ENCODE data around the gene ZSCAN29.
A peak's percentile ranks its signal among the peaks of the same experiment; 100 is the strongest.

The ZSCAN29 gene

GRCh38 chr15:43352693-43353382, 18.0 kb downstream of the ZSCAN29 start:
- DNase-seq (ENCODE audit: low read depth in 2 of 2, low spot score in 1 of 2): no peak

GRCh38 chr15:43347114-43347513, 23.7 kb downstream of the ZSCAN29 start:
- DNase-seq (ENCODE audit: low read depth in 2 of 2, low spot score in 1 of 2): no peak

- no peak for DNase-seq (ENCODE audit: low read depth in 2 of 2, low spot score in 1 of 2)
These were observed 24.5 kb downstream of the ZSCAN29 start for GRCh38 chr15:43346305-43346704.

- DNase-seq (ENCODE audit: low read depth in 2 of 2, low spot score in 1 of 2): no peak
These were observed 40.1 kb downstream of the ZSCAN29 start for GRCh38 chr15:43330780-43331087.

GRCh38 chr15:43329960-43330779, 40.7 kb downstream of the ZSCAN29 start, which contains the start of gene LCMT2:
Gene LCMT2 (minus strand): TSS chr15:43330573. CDS start chr15:43330489, 84 bp downstream.
- DNase-seq (ENCODE audit: low read depth in 2 of 2, low spot score in 1 of 2): peak; percentile 82

- DNase-seq (ENCODE audit: low read depth in 2 of 2, low spot score in 1 of 2): peak in 1 of 2 donors; percentile 6
These were observed 41.5 kb downstream of the ZSCAN29 start for GRCh38 chr15:43329217-43329959.

- no peak for DNase-seq (ENCODE audit: low read depth in 2 of 2, low spot score in 1 of 2)
These were observed 45.7 kb downstream of the ZSCAN29 start for GRCh38 chr15:43325039-43325684.

GRCh38 chr15:43318990-43319771, 51.7 kb downstream of the ZSCAN29 start:
- no peak for DNase-seq (ENCODE audit: low read depth in 2 of 2, low spot score in 1 of 2)

- no peak for DNase-seq (ENCODE audit: low read depth in 2 of 2, low spot score in 1 of 2)
These were observed 53.2 kb downstream of the ZSCAN29 start for GRCh38 chr15:43317566-43318184.

GRCh38 chr15:43316971-43317346, 53.9 kb downstream of the ZSCAN29 start:
- no peak for DNase-seq (ENCODE audit: low read depth in 2 of 2, low spot score in 1 of 2)

- DNase-seq (ENCODE audit: low read depth in 2 of 2, low spot score in 1 of 2): no peak
These were observed 54.5 kb downstream of the ZSCAN29 start for GRCh38 chr15:43316016-43316970.

GRCh38 chr15:43314171-43314570, 56.7 kb downstream of the ZSCAN29 start:
- no peak for DNase-seq (ENCODE audit: low read depth in 2 of 2, low spot score in 1 of 2)

- DNase-seq (ENCODE audit: low read depth in 2 of 2, low spot score in 1 of 2): no peak
These were observed 58.5 kb downstream of the ZSCAN29 start for GRCh38 chr15:43312378-43312777.

All from stimulated activated CD8-positive, alpha-beta memory T cell treated with anti-CD3 and anti-CD28 coated beads, Interleukin-4, amount 100 ng/mL, for 1 hour (primary cell).